Mesendoderm (in vitro differentiated cells): ENCODE data around the gene CWC25.

Source experiments
- DNase-seq: peaks from one replicate; pipeline ENCODE4 v3.0.0; 2013
- H2AK5ac ChIP-seq: 2 replicates; pipeline ENCODE4 v1.6.1; 2013; ENCODE audit warnings: low read length, inconsistent platforms
- H2BK120ac ChIP-seq: 2 replicates; pipeline ENCODE4 v1.6.1; 2013; ENCODE audit warnings: low read depth, mild to moderate bottlenecking, low read length, moderate library complexity, mixed read lengths
- H2BK15ac ChIP-seq: replicated peaks from 2 replicates; pipeline ENCODE4 v1.6.1; 2013; ENCODE audit warnings: low read depth, mild to moderate bottlenecking, moderate library complexity
- H2BK5ac ChIP-seq: 2 replicates; pipeline ENCODE4 v1.6.1; 2013; ENCODE audit warnings: low read length, inconsistent platforms
- H3K18ac ChIP-seq: 2 replicates; pipeline ENCODE4 v1.6.1; 2013; ENCODE audit warnings: mild to moderate bottlenecking, low read length, mixed read lengths
- H3K23ac ChIP-seq: one replicate; pipeline ENCODE4 v1.6.1; 2013; ENCODE audit warnings: low read length
- H3K27ac ChIP-seq: 2 replicates; pipeline ENCODE4 v1.5.1; 2013; ENCODE audit warnings: low read depth, mild to moderate bottlenecking, inconsistent platforms, low read length, moderate library complexity
- H3K27me3 ChIP-seq: 2 replicates; pipeline ENCODE4 v1.6.1; 2013; ENCODE audit warnings: low read length, control low read depth, mild to moderate bottlenecking, inconsistent platforms; ENCODE audit not compliant: insufficient read depth, poor library complexity
- H3K36me3 ChIP-seq: 2 replicates; pipeline ENCODE4 v1.6.1; 2013; ENCODE audit warnings: low read length, inconsistent platforms; ENCODE audit not compliant: control insufficient read depth, insufficient read depth
- H3K4ac ChIP-seq: one replicate; pipeline ENCODE4 v1.6.1; 2013; ENCODE audit warnings: low read depth, mild to moderate bottlenecking, low read length, moderate library complexity
- H3K4me1 ChIP-seq: 2 replicates; pipeline ENCODE4 v1.6.1; 2013; ENCODE audit warnings: low read depth, low read length, inconsistent platforms; ENCODE audit not compliant: control insufficient read depth
- H3K4me2 ChIP-seq: 2 replicates; pipeline ENCODE4 v1.6.1; 2013; ENCODE audit warnings: low read length
- H3K4me3 ChIP-seq: 2 replicates; pipeline ENCODE4 v1.5.1; 2013; ENCODE audit warnings: mild to moderate bottlenecking, low read length
- H3K56ac ChIP-seq: one replicate; pipeline ENCODE4 v1.6.1; 2013; ENCODE audit warnings: low read length
- H3K79me1 ChIP-seq: 2 replicates; pipeline ENCODE4 v1.6.1; 2013; ENCODE audit warnings: low read length, inconsistent platforms
- H3K79me2 ChIP-seq: 2 replicates; pipeline ENCODE4 v1.6.1; 2013; ENCODE audit warnings: mild to moderate bottlenecking, low read length; ENCODE audit not compliant: control insufficient read depth, insufficient read depth
- H3K9ac ChIP-seq: 2 replicates; pipeline ENCODE4 v1.6.1; 2013; ENCODE audit warnings: low read length, inconsistent platforms
- H4K5ac ChIP-seq: one replicate; pipeline ENCODE4 v1.6.1; 2013; ENCODE audit warnings: low read length
- H4K8ac ChIP-seq: one replicate; pipeline ENCODE4 v1.6.1; 2013; ENCODE audit warnings: low read depth, mild to moderate bottlenecking, control low read depth, low read length, moderate library complexity
- WGBS: extraction: QIAGEN DNeasy Blood & Tissue Kit; methylation state at CpG from one replicate; pipeline ENCODE4 v1.1.7; 2013; ENCODE audit warnings: low lambda C conversion rate, missing lambda C conversion rate; ENCODE audit not compliant: insufficient coverage; ENCODE audit errors: extremely low coverage; 5-methylcytosine and 5-hydroxymethylcytosine counted together

CWC25 gene

DNA sequence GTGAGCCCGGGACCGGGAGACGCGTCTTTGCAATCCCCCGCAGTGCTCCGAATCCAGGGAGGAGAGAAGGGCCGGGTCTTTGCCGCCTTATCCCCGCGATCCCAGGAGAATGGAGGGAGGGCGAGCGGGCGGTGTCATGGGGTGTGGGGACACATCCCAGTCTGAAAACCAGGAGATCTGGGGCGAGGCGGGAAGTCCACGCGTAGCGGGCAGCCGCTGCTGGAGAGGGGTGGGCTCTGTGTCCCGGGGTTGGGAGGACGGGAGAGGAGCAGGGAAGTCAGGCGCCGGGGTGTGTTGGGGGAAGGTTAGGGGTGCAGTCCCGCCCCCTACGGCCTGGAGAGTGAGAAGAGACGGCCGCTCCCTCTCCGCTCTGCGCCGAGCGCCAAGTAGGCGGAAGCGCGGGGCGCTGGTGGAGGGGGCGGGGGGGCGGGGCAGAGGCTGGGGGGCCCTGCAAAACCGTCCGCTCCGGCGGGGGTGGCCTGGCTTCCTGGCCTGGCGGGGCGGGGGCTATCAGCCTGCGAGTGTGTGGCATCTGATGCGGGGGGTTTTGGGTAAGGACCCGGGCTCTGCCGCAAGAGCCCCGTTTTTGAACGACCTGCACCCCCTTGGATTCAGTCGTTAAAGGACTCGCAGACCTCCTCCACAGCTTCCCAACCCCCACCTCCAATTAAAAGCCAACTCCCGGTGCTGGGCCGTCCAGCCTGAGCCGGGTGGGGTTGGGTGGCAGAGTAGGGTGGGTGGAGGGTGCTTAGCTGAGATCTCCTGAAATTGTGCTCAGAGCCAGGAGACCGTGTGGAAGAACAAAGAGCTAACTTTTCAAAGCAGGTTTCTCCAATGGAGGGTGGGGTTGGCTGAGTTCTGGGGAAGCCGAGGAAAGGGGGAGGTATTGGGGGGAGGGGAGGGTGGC lies 45.4 kb upstream of the CWC25 start:
- DNase-seq = peak; percentile 45
- H2BK5ac ChIP-seq = peak overlapping the region; percentile 92
- H4K8ac ChIP-seq = no peak overlapping the region
- H4K5ac ChIP-seq = peak overlapping the region; percentile 65
- peaks cover 54% of the 10 kb centered on the region for H3K79me2 ChIP-seq
- H3K4ac ChIP-seq = peak overlapping the region; percentile 98
- H3K18ac ChIP-seq = peak overlapping the region; percentile 77
- H3K23ac ChIP-seq = peak overlapping the region; percentile 99
- H3K27ac ChIP-seq = peak overlapping the region; percentile 93
- H2BK15ac ChIP-seq = no peak overlapping the region
- peak overlapping the region; percentile 99 for H3K9ac ChIP-seq
- peaks cover 18% of the 10 kb centered on the region for H3K4me1 ChIP-seq
- H3K56ac ChIP-seq = peak overlapping the region; percentile 99
- H2AK5ac ChIP-seq = peak overlapping the region; percentile 98
- H3K36me3 ChIP-seq = no peaks in the 10 kb centered on the region
- H3K79me1 ChIP-seq = peaks cover 18% of the 10 kb centered on the region
- WGBS = no CpG with 5 or more reads among the region's 56 CpGs
- H3K27me3 ChIP-seq = no peaks in the 10 kb centered on the region
- peak overlapping the region; percentile 39 for H2BK120ac ChIP-seq
- peak overlapping the region; percentile 98 for H3K4me3 ChIP-seq
- peak overlapping the region; percentile 91 for H3K4me2 ChIP-seq

DNA sequence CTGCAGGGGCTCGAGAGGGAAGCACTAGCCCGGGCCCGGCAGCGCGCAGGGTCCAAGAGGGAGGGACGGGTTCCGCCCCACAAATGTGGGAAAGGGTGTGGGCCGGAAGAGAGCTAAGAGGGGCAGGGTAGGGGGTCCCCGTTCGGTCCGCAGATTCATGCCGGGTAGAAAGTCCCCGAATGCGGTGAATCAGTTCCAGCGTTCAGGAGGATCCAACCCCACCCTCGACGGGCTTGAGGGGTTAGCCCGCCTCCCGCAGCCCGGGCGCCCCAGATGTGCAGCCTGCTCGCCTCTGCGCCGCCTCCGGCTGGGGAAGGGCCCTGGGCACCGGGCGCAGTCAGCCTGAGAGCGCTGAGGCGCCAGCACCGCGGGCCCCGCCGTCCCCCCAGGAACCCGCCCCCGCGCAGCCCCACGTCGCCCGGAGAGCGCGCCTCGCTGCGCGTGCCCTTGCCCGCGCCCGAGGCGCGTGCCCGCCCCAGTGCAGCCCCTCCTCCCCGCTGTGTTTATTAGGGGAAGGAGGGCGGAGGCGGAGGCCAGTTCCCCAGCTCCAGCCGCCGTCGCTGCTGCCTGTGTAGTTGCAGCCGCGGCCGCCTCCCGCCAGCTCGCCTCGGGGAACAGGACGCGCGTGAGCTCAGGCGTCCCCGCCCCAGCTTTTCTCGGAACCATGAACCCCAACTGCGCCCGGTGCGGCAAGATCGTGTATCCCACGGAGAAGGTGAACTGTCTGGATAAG lies 44.6 kb upstream of the CWC25 start, which contains the start of gene LASP1:
LASP1 (plus strand) TSS at position 533 of the 733 bp plus-strand sequence; CDS start at position 665, 132 bp downstream.
- Histone ChIP-seq H3K4me2 (peak within 1 kb of the TSS; percentile 91), H3K4me3 (peak within 1 kb of the TSS; percentile 98), H3K18ac (peak within 1 kb of the TSS; percentile 96), H2BK120ac (peak within 1 kb of the TSS; percentile 65), H2BK15ac (peak within 1 kb of the TSS; percentile 41), H2BK5ac (peak within 1 kb of the TSS; percentile 92), H3K9ac (peak within 1 kb of the TSS; percentile 99), H3K4me1 (peaks cover 14% of the 10 kb centered on the region), H3K27me3 (no peaks in the 10 kb centered on the region), H3K27ac (peak within 1 kb of the TSS; percentile 94), H4K5ac (peak within 1 kb of the TSS; percentile 72), H3K23ac (peak within 1 kb of the TSS; percentile 99), H2AK5ac (peak within 1 kb of the TSS; percentile 98), H3K79me2 (peaks cover 45% of the 10 kb centered on the region), H3K36me3 (no peaks in the 10 kb centered on the region), H3K56ac (peak within 1 kb of the TSS; percentile 99), H3K79me1 (peaks cover 15% of the 10 kb centered on the region), H3K4ac (peak within 1 kb of the TSS; percentile 98), H4K8ac (no peak within 1 kb of the TSS)
- no CpG with 5 or more reads among the region's 73 CpGs for WGBS
- DNase-seq = peak; percentile 92

DNA sequence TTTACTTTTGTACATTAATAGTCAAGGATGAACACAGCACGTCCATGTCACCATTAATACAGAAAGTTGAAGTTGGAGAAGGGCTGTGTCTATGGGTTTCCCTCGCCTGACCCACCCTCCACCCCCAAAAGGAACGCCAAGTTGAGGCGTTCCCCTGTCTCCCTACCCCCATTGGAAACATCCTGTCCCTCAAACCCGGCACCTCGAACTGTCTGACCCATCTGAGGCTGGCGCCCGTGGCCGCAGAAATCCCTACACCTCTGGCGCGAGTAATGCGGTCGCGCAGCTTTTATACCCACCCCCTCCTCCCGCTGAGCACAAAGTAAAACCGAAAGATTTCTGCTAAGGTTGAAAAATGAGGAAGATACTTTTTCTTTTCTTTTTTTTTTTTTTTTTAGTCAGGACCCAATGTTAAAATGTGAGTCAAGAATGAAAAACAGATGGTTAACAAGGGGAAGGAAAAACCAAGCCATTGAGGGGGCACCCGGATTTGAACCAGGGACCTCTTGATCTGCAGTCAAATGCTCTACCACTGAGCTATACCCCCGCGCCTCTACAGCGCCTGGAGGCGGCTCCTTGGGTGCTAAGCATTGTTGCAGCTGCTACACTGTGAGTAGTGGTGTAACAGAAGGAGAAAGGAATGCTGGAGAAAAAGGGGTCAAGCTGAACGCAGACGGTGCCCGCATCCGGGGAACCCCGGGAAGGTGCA lies 43.9 kb upstream of the CWC25 start:
- Histone ChIP-seq H3K4me2 (peak overlapping the region; percentile 91), H4K8ac (no peak overlapping the region), H3K4me3 (peak overlapping the region; percentile 70), H3K79me1 (peaks cover 15% of the 10 kb centered on the region), H3K4me1 (peaks cover 14% of the 10 kb centered on the region), H3K36me3 (no peaks in the 10 kb centered on the region), H2AK5ac (no peak overlapping the region), H3K27me3 (no peaks in the 10 kb centered on the region), H3K79me2 (peaks cover 38% of the 10 kb centered on the region), H2BK120ac (peak overlapping the region; percentile 65), H3K23ac (peak overlapping the region; percentile 83), H3K9ac (peak overlapping the region; percentile 84), H2BK5ac (peak overlapping the region; percentile 47), H2BK15ac (peak overlapping the region; percentile 41), H3K56ac (peak overlapping the region; percentile 97), H3K18ac (peak overlapping the region; percentile 96), H3K4ac (peak overlapping the region; percentile 94), H3K27ac (peak overlapping the region; percentile 94), H4K5ac (no peak overlapping the region)
- no CpG with 5 or more reads among the region's 26 CpGs for WGBS
- peak; percentile 95 for DNase-seq

DNA sequence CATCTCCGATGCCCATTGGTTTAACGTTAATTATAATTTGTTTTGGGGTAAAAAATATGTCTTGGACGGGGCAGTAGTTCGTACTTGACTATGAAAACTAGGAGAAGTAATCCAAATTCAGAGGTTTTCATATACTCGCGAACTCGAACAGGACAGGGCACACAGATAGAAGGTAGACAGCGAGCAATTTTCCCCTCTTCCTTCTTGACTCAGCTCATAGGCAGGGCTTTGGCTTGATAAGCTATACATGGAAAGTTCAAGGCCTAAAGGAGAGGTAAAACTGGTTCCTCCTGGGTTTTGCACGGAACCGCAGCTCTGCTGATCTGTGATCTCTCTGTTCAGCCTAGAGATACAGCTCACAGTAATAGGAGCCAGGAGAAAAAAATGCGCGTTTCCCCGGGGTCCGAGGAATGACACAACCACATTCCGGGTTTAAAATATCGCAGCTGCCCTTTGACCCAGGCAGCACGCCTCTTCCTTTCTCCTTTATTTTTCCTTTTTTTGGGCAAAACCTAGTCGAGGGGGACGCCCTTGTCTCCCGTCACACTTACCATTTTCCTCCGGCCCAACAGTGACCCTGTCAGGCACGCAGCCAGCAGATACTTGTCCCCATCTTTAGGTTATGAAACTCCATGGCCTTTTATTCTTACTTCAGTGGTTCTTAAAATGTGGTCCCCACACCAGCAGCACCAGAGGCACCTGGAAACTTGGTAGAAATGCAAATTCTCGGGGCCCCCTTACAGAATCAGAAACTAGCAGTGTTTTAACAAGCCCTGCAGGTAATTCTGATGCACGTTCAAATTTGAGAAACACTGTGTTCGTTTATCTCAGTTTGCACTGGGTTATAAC lies 43.1 kb upstream of the CWC25 start:
- H2AK5ac ChIP-seq = no peak overlapping the region
- peak overlapping the region; percentile 69 for H3K4me3 ChIP-seq
- H3K4me1 ChIP-seq = peaks cover 10% of the 10 kb centered on the region
- H3K4me2 ChIP-seq = peak overlapping the region; percentile 91
- no peak overlapping the region for H4K8ac ChIP-seq
- H3K36me3 ChIP-seq = no peaks in the 10 kb centered on the region
- peaks cover 10% of the 10 kb centered on the region for H3K79me1 ChIP-seq
- no CpG with 5 or more reads among the region's 25 CpGs for WGBS
- peak overlapping the region; percentile 77 for H3K18ac ChIP-seq
- H3K56ac ChIP-seq = peak overlapping the region; percentile 97
- peak overlapping the region; percentile 84 for H3K9ac ChIP-seq
- H3K4ac ChIP-seq = no peak overlapping the region
- H4K5ac ChIP-seq = peak overlapping the region; percentile 33
- H3K79me2 ChIP-seq = peaks cover 30% of the 10 kb centered on the region
- H2BK15ac ChIP-seq = no peak overlapping the region
- no peak overlapping the region for H2BK5ac ChIP-seq
- H3K23ac ChIP-seq = peak overlapping the region; percentile 83
- peak overlapping the region; percentile 68 for H3K27ac ChIP-seq
- H3K27me3 ChIP-seq = no peaks in the 10 kb centered on the region
- no peak overlapping the region for H2BK120ac ChIP-seq
- peak; percentile 77 for DNase-seq
